Memory B cell (primary cell): ENCODE results near the gene TMEM154.

Experiments
- ATAC-seq: fragments of 150-1000 bp; cut with Tn5 transposase; 2 replicates; pipeline ENCODE4 v1.10.0; 2021; ENCODE audit warnings: low read depth, mild to moderate bottlenecking, moderate library complexity
- DNase-seq, 2 donors: peaks; one replicate each; pipeline ENCODE4 v3.0.0; 2022; ENCODE audit warnings: low spot score in 2 of 2
- H3K27ac Mint-ChIP-seq: one replicate; pipeline ENCODE4 v1.8.0; 2022; ENCODE audit warnings: mild to moderate bottlenecking, moderate library complexity, mixed read lengths
- H3K27me3 Mint-ChIP-seq: one replicate; pipeline ENCODE4 v1.8.0; 2022; ENCODE audit warnings: mixed read lengths
- H3K36me3 Mint-ChIP-seq: one replicate; pipeline ENCODE4 v1.8.0; 2022; ENCODE audit warnings: mild to moderate bottlenecking, mixed read lengths
- H3K4me1 Mint-ChIP-seq: one replicate; pipeline ENCODE4 v1.8.0; 2022; ENCODE audit warnings: mixed read lengths
- H3K4me3 Mint-ChIP-seq: one replicate; pipeline ENCODE4 v1.8.0; 2022; ENCODE audit warnings: mild to moderate bottlenecking, moderate library complexity, mixed read lengths
- H3K9me3 Mint-ChIP-seq: one replicate; pipeline ENCODE4 v1.8.0; 2022; ENCODE audit warnings: mixed read lengths

The TMEM154 gene

DNA sequence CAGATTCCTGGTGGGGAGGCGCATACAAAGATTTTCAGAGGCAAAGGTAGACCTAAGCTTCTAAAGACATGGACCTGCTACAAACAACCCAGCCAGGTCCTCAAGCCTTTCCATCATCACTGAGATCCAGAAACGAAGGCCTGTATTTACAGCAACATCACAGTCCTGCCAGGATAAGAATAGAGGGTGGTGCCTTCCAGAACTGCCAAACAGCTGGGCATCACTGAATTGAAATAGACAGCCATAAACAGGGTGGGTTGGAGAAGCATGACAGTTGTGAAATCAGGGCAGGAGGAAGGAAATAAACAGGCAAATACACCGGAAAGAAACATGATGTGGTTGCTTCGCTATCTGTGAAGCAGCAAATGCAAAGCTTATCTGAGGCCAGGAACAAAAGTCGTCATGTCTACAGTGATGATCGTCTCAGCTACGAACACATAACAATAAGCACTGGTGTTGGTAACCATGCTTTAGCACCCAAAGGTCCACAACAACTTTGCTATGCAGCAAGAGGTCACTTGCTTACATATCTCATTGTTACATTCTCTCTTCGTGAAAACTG lies 6.7 kb upstream of the TMEM154 start:
- ATAC-seq (no peak), DNase-seq (no peak)
- no peaks in the 10 kb centered on the region for H3K9me3 Mint-ChIP-seq
- no peaks in the 10 kb centered on the region for H3K36me3 Mint-ChIP-seq
- H3K27me3 Mint-ChIP-seq: no peaks in the 10 kb centered on the region
- H3K4me3 Mint-ChIP-seq: no peak overlapping the region
- H3K27ac Mint-ChIP-seq: no peak overlapping the region
- peaks cover 23% of the 10 kb centered on the region for H3K4me1 Mint-ChIP-seq

DNA sequence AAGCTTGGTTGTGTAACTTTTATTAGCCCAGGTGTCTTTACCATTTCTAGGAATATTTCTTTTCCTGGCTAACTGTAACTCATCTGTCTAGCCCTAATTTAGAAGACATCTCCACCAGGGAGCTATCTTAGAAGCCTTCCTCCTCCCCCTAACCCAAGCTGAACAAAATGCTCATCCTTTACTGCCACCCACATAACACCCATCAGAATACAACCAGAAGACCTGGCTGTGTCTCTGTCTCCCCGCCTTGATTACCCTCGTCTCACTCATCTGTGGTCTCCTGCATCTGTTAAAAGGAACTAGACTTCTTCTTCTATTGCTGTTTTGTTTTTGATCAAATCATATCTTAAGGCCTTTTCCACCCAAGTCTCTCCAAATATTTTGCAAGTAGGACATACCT lies 4.8 kb upstream of the TMEM154 start:
- Mint-ChIP-seq H3K4me1 (peaks cover 29% of the 10 kb centered on the region), H3K36me3 (no peaks in the 10 kb centered on the region), H3K27me3 (no peaks in the 10 kb centered on the region), H3K9me3 (no peaks in the 10 kb centered on the region), H3K27ac (peak overlapping the region; percentile 38), H3K4me3 (no peak overlapping the region)
- DNase-seq (no peak), ATAC-seq (no peak)

DNA sequence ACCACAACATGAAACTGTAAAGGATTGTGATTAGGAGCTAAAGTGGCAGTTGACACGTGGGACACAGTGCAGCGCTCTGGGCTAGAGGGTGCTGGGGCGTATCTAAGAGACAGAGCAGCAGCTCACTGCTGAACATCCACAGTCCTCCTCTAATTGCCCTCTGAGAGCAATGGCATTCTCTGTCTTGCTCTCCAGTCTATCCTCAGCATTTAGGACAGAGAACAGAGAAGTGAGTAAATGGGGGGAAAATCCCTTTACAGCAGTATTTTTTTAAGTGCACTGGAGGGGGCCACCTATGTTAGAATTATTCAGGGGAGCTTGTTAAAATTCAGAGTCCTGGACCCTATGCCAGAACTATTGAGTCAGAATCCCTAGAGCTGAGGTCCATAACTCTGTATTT lies 4.2 kb upstream of the TMEM154 start:
- H3K27me3 Mint-ChIP-seq: no peaks in the 10 kb centered on the region
- H3K9me3 Mint-ChIP-seq: no peaks in the 10 kb centered on the region
- H3K27ac Mint-ChIP-seq: peak overlapping the region; percentile 38
- DNase-seq (peak in 1 of 2 donors; percentile 26), ATAC-seq (peak; percentile 51)
- H3K4me1 Mint-ChIP-seq: peaks cover 29% of the 10 kb centered on the region
- H3K4me3 Mint-ChIP-seq: no peak overlapping the region
- no peaks in the 10 kb centered on the region for H3K36me3 Mint-ChIP-seq

DNA sequence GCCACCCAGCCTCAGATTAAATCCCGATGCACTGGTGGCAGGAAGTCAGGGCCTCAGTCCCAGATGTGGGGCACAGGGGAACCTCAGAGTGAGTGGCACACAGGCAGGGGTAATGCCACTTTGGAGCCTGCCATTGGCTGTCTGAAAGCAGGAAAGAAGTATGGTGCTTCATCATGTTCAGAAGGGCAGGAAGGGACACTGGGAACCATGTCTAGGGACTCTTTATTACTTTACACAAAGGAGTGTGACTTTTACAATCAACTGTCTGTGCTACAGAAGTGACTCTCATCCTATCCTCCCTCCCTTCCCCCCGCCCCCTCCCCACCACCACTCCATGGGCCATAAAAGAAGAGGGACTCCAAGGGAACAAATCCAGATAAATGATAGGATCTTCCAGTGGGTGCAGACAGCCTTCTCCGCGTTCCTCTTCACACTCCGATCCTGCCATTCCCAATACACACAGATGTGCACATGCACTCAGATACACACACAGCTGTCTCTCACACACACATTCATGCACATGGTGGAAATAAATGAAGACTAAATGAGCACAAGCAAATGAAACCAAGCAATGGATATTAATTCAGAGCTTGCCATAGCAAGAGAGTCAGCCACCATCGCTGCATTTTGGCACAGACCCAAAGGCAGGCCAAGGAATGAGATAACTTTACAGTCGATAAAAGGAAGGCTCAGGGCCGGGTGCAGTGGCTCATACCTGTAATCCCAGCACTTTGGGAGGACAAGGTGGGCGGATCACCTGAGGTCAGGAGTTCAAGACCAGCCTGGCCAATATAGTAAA lies 2.5 kb upstream of the TMEM154 start:
- no peaks in the 10 kb centered on the region for H3K9me3 Mint-ChIP-seq
- no peak for DNase-seq
- H3K36me3 Mint-ChIP-seq: peaks cover 2% of the 10 kb centered on the region
- ATAC-seq: no peak
- no peak overlapping the region for H3K4me3 Mint-ChIP-seq
- peak overlapping the region; percentile 42 for H3K27ac Mint-ChIP-seq
- H3K27me3 Mint-ChIP-seq: no peaks in the 10 kb centered on the region
- peaks cover 40% of the 10 kb centered on the region for H3K4me1 Mint-ChIP-seq

DNA sequence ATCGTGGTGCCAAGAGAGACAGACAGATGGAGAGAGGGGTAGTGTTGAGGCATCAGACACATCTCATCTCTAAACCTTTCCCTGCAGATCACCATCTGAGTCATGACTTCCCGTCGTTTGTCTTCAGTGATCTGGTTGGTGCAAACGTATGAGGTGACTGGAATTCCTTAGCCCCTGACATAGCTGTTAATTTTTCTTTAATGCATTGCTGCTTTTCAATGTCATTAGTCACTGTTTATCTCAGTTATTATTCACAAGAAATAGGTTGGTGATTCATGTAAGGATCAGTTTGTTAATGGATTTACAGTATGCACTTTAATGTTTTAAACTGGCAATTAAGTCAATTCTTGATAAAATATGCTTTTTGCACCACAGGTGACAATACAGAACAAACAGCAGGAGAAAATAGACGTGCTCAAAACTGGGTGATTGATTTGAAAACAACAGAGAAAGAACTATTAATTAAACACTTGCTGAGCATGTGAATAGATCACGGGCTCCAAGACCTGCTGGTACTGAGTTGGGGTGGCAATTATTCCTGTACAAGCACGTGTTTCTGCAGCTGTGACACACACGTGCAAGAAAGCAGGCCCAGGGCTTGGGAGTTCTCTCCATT lies 1.3 kb upstream of the TMEM154 start:
- DNase-seq: no peak
- Mint-ChIP-seq H3K27me3 (no peaks in the 10 kb centered on the region), H3K9me3 (no peaks in the 10 kb centered on the region), H3K4me1 (peaks cover 51% of the 10 kb centered on the region), H3K27ac (peak overlapping the region; percentile 96), H3K36me3 (peaks cover 2% of the 10 kb centered on the region), H3K4me3 (peak overlapping the region; percentile 56)
- no peak for ATAC-seq

DNA sequence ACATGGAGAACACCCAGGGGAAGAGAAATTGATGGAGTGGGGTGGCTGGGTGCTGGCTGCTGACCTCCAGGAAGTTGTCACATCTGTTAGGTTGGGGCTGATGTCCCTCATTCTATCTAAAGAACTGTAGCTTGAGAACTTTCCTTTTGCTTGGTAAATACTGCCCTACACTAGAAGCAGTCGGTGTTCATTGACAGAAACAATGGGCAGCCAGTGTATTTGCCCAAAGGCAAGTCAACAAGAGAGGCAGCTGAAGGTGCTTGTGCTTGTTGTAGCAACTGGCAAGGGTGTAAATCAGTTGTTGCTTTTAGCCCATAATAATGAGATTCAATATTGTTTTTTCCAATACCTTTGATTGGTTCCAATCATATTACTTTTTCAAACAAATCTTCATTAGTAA lies 956 bp downstream of the TMEM154 start:
- Mint-ChIP-seq H3K36me3 (peaks cover 9% of the 10 kb centered on the region), H3K9me3 (no peaks in the 10 kb centered on the region), H3K27me3 (no peaks in the 10 kb centered on the region), H3K27ac (peak overlapping the region; percentile 96), H3K4me3 (peak overlapping the region; percentile 94), H3K4me1 (peaks cover 56% of the 10 kb centered on the region)
- ATAC-seq (no peak), DNase-seq (no peak)

DNA sequence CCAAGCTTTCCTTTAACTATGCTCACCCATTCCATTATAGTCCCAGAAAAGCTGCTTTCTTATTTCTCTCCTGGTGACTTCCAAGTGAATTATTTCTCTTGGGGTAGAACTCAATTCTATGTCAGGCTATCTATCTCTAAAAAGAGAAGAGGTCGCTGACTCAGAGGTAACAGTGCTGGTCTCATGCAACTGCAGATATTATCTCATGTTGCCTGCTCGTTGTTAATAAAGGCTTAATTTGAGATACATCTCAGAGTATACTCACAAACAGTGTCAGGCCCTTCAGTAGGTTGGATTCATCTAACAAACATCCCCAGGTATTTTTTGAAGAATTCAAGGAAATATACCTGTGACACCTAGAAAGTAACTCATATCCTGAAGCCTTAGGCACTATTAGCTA lies 2.7 kb downstream of the TMEM154 start:
- peak overlapping the region; percentile 84 for H3K27ac Mint-ChIP-seq
- no peaks in the 10 kb centered on the region for H3K9me3 Mint-ChIP-seq
- H3K4me3 Mint-ChIP-seq: peak overlapping the region; percentile 86
- peaks cover 52% of the 10 kb centered on the region for H3K4me1 Mint-ChIP-seq
- no peaks in the 10 kb centered on the region for H3K27me3 Mint-ChIP-seq
- H3K36me3 Mint-ChIP-seq: peaks cover 14% of the 10 kb centered on the region
- ATAC-seq (no peak), DNase-seq (no peak)

DNA sequence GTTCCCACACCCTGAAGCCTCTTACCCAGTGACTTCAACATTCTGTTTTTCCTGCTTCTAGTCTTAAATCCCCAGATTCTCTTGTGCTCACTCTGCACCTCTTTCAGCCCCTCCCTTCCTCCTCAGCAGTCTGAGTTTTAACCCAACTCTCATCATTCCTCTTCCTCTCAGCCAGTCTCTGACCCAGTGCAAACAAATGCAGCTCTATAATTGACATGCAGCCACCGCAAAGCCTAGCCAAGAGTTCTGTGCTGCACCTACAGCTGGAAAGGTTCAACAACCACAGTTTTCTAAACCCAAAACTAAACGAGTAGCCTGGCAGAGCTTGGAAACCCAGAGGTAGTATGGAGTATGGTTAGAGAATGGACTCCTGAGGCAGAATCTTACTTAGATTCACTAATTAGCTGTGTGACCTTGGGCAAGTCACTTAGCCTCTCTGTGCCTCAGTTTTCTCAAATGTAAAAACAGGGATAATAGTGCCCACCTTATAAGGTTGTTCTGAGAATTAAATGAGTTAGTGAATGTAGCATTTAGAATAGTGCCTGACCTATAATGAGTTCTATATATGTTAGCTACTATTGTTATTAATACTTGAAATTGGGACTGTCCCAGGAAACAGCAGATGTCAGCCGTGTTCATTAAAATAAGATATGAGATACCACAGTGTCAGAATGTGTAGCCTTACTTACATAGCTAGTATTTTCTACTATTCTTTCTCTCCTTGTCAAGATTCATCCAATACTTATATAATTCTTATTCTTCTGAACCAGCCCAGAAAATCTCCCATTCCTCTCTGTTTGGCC lies 3.5 kb downstream of the TMEM154 start:
- ATAC-seq (peak; percentile 15), DNase-seq (no peak)
- Mint-ChIP-seq H3K36me3 (peaks cover 17% of the 10 kb centered on the region), H3K9me3 (peaks cover under 1% of the 10 kb centered on the region), H3K4me1 (peaks cover 54% of the 10 kb centered on the region), H3K27ac (peak overlapping the region; percentile 84), H3K4me3 (peak overlapping the region; percentile 86), H3K27me3 (no peaks in the 10 kb centered on the region)

DNA sequence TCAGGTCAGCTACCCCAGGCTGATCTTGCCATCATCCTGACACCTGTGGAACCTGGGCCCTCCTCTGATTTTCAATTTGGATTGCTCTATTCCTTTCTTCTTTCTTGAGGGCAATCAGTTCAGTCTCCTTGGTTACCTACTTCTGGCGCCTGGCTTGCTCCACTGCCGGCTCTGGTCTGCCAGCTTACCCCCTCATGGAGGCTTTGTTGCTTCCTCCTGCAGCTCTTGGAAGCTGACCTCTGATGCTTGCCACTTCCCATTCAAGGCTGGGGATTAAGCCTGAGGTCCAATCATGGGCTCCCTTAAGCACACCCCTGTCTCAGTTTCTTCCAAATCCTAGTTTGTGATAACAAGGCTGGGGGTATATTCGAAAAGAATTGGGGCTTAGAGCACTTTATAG lies 5.4 kb downstream of the TMEM154 start:
- peaks cover 5% of the 10 kb centered on the region for H3K9me3 Mint-ChIP-seq
- peaks cover 26% of the 10 kb centered on the region for H3K36me3 Mint-ChIP-seq
- peaks cover 51% of the 10 kb centered on the region for H3K4me1 Mint-ChIP-seq
- H3K27me3 Mint-ChIP-seq: no peaks in the 10 kb centered on the region
- no peak for DNase-seq
- ATAC-seq: no peak
- no peak overlapping the region for H3K4me3 Mint-ChIP-seq
- H3K27ac Mint-ChIP-seq: peak overlapping the region; percentile 84

DNA sequence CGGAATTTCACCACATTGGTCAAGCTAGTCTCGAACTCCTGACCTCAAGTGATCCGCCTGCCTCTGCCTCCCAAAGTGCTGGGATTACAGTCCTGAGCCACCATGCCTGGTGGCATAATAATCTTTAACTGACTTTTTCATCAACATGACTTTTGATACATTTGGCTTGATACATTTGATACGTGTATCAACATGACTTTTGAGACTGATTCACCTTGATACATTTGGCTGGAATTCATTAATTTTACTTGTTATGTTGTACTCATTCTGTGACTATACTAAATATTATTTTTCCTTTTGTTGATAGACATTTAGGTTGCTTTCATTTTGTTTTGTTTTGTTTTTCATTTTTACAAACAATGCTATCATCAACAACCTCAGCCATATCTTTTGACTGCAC lies 6.3 kb downstream of the TMEM154 start:
- Mint-ChIP-seq H3K36me3 (peaks cover 27% of the 10 kb centered on the region), H3K9me3 (peaks cover 5% of the 10 kb centered on the region), H3K27me3 (no peaks in the 10 kb centered on the region), H3K4me3 (no peak overlapping the region), H3K27ac (peak overlapping the region; percentile 79), H3K4me1 (peaks cover 51% of the 10 kb centered on the region)
- ATAC-seq: no peak
- DNase-seq: no peak

DNA sequence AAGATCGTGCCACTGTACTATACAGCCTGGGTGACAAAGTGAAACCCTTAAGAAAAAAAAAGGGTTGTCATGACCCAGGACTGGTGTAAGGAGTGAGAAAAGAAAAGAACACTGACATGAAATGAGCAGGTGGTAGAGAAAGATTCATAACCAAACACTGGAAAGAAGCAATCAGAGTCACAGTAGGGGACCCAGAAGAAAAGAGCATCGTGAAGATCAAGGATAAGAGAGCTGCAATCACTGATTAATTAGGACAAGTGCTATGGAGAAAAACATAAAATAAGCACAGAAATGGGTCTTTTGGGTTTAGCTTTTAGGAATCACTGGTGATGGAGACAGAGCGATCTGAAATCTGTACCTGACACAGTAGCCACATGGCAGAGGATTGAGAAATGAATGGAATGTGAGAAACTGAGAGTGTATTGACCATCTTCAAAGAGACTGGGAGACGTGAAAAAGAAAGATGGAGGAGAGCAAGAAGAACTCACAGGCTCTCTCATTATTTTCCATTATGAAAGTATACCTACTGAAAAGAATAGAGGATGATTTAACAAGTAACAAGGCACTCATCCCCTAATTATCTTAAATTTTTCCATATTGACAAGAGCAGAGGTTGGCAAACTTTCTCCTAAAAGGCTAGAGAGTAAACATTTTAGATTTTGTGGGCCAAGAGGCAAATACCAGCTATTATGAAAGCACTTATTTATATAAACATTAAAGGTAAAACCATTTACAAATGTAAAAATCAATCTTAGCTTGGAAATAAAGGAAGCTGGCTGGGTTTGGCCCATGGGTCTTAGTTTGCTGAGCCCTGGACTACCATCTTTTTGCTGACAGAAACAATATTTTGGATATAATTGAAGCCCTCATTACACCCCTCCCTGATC lies 7.3 kb downstream of the TMEM154 start:
- H3K9me3 Mint-ChIP-seq: peaks cover 5% of the 10 kb centered on the region
- DNase-seq (no peak), ATAC-seq (no peak)
- H3K27me3 Mint-ChIP-seq: no peaks in the 10 kb centered on the region
- peak overlapping the region; percentile 79 for H3K27ac Mint-ChIP-seq
- H3K4me1 Mint-ChIP-seq: peaks cover 45% of the 10 kb centered on the region
- H3K4me3 Mint-ChIP-seq: no peak overlapping the region
- peaks cover 27% of the 10 kb centered on the region for H3K36me3 Mint-ChIP-seq

DNA sequence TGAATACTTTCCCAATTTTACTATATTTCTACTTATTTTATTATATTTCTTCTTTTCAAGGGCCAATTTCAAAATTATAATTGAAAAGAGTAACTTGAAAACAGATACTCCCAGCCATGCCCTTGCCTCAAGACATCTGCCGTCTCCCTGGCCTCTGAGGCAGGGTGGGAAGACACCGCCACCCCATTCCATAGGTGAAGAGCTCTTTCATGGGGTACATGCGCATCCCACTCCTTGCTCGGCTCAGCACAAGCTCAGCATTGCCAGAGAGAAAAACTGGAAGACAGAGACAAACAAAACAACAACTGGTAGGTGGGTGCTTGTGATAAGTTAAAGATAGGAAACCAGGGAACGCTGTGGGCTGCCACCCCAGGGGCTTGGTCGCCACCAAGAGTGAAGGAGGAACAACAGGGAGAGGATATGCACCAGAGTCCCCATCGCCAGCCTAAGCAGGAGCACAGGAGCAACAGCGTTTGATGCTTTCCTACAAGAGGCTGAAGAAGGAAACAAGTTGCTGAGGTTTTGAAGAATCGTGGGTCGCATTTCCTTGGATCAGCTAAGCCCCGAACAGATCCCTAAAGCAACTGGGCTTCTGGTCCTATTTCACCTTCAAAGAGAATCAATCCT lies 11.3 kb downstream of the TMEM154 start:
- ATAC-seq (no peak), DNase-seq (no peak)
- peaks cover 50% of the 10 kb centered on the region for H3K4me1 Mint-ChIP-seq
- peaks cover 22% of the 10 kb centered on the region for H3K36me3 Mint-ChIP-seq
- H3K27me3 Mint-ChIP-seq: no peaks in the 10 kb centered on the region
- H3K4me3 Mint-ChIP-seq: peak overlapping the region; percentile 28
- peaks cover 7% of the 10 kb centered on the region for H3K9me3 Mint-ChIP-seq
- peak overlapping the region; percentile 86 for H3K27ac Mint-ChIP-seq

DNA sequence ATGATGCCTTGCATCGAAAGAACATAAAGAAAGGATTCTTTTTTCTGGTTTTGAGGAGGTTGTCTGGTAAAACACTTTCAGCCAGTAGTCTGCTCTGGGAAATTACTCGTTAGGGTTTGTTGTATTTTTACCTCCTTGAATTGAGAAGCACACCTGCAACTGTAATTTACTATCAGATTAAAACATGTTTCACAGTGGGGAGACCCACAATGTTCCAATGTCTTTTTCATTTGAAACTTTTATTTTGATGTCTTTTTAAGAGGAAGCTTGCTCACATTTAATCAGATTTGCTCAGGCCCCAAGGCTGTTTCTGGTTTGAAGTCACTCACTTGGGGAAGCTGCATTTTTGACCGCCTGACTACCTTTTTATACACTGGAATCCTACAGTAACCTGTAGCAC lies 12.0 kb downstream of the TMEM154 start:
- Mint-ChIP-seq H3K27me3 (no peaks in the 10 kb centered on the region), H3K36me3 (peaks cover 22% of the 10 kb centered on the region), H3K4me3 (no peak overlapping the region), H3K9me3 (peaks cover 7% of the 10 kb centered on the region), H3K4me1 (peaks cover 53% of the 10 kb centered on the region), H3K27ac (peak overlapping the region; percentile 86)
- no peak for ATAC-seq
- no peak for DNase-seq
